H9 (cell line): Measurements from ENCODE around the gene CPNE2. TPM values are rescaled to one million over a fixed set of nuclear protein-coding genes. Genes with fewer than 3 reads are reported as not detected.

Experiments used
- DNase-seq: peaks from one replicate; pipeline ENCODE4 v3.0.0-alpha.2; 2017
- H2AFZ ChIP-seq: one replicate; pipeline ENCODE4 v1.6.1; 2013; ENCODE audit warnings: mild to moderate bottlenecking, low read length, control low read depth, moderate library complexity
- H2AK5ac ChIP-seq: 2 replicates; pipeline ENCODE4 v1.6.1; 2013; ENCODE audit warnings: low read length, control low read depth, mixed read lengths; ENCODE audit not compliant: insufficient read length
- H2BK120ac ChIP-seq: one replicate; pipeline ENCODE4 v1.6.1; 2013; ENCODE audit warnings: low read depth, mild to moderate bottlenecking, low read length, control low read depth, inconsistent platforms; ENCODE audit not compliant: poor library complexity, severe bottlenecking
- H2BK12ac ChIP-seq: 2 replicates; pipeline ENCODE4 v1.6.1; 2013; ENCODE audit warnings: low read length, control low read depth, mixed read lengths, low read depth; ENCODE audit not compliant: insufficient read length
- H2BK15ac ChIP-seq: 2 replicates; pipeline ENCODE4 v1.6.1; 2013; ENCODE audit warnings: low read depth, low read length, control low read depth
- H2BK20ac ChIP-seq: one replicate; pipeline ENCODE4 v1.6.1; 2013; ENCODE audit warnings: low read depth, mild to moderate bottlenecking, low read length, control low read depth, inconsistent platforms; ENCODE audit not compliant: poor library complexity, severe bottlenecking
- H2BK5ac ChIP-seq: 2 replicates; pipeline ENCODE4 v1.6.1; 2013; ENCODE audit warnings: low read length, control low read depth, mixed read lengths; ENCODE audit not compliant: insufficient read length
- H3K14ac ChIP-seq: 2 replicates; pipeline ENCODE4 v1.6.1; 2013; ENCODE audit warnings: low read length, control low read depth; ENCODE audit not compliant: insufficient read depth
- H3K18ac ChIP-seq: 2 replicates; pipeline ENCODE4 v1.6.1; 2013; ENCODE audit warnings: low read depth, mild to moderate bottlenecking, mixed read lengths, low read length, control low read depth; ENCODE audit not compliant: insufficient read length
- H3K23ac ChIP-seq: 2 replicates; pipeline ENCODE4 v1.6.1; 2013; ENCODE audit warnings: low read length, control low read depth, mixed read lengths, low read depth; ENCODE audit not compliant: insufficient read length
- H3K23me2 ChIP-seq: 2 replicates; pipeline ENCODE4 v1.6.1; 2013; ENCODE audit warnings: low read depth, mild to moderate bottlenecking, mixed read lengths, low read length, control low read depth; ENCODE audit not compliant: insufficient read length, poor library complexity, severe bottlenecking
- H3K27ac ChIP-seq: 2 replicates; pipeline ENCODE4 v1.5.1; 2013; ENCODE audit warnings: low read length, control low read depth, mixed read lengths, low read depth; ENCODE audit not compliant: insufficient read length
- H3K27me3 ChIP-seq: 2 replicates; pipeline ENCODE4 v1.6.1; 2013; ENCODE audit warnings: low read length, control low read depth, inconsistent platforms; ENCODE audit not compliant: insufficient read depth
- H3K4ac ChIP-seq: 2 replicates; pipeline ENCODE4 v1.6.1; 2013; ENCODE audit warnings: low read depth, mild to moderate bottlenecking, control low read depth, inconsistent platforms, low read length, moderate library complexity
- H3K4me1 ChIP-seq: 2 replicates; pipeline ENCODE4 v1.6.1; 2013; ENCODE audit warnings: low read length, control low read depth, inconsistent platforms; ENCODE audit not compliant: insufficient read depth
- H3K4me2 ChIP-seq: 2 replicates; pipeline ENCODE4 v1.6.1; 2013; ENCODE audit warnings: low read length, control low read depth, mixed read lengths; ENCODE audit not compliant: insufficient read length, insufficient read depth
- H3K56ac ChIP-seq: 2 replicates; pipeline ENCODE4 v1.6.1; 2013; ENCODE audit warnings: low read depth, mild to moderate bottlenecking, mixed read lengths, low read length, control low read depth; ENCODE audit not compliant: insufficient read length
- H3K79me1 ChIP-seq: 2 replicates; pipeline ENCODE4 v1.6.1; 2013; ENCODE audit warnings: low read depth, mild to moderate bottlenecking, moderate library complexity, low read length, control low read depth, inconsistent platforms; ENCODE audit not compliant: insufficient read depth, poor library complexity, severe bottlenecking
- H3K79me2 ChIP-seq: 2 replicates; pipeline ENCODE4 v1.6.1; 2013; ENCODE audit warnings: low read length, control low read depth, inconsistent platforms; ENCODE audit not compliant: insufficient read depth
- H3K9ac ChIP-seq: 2 replicates; pipeline ENCODE4 v1.6.1; 2013; ENCODE audit warnings: low read length, control low read depth, mixed read lengths; ENCODE audit not compliant: insufficient read length; ENCODE audit errors: extremely low read depth
- H3K9me3 ChIP-seq: one replicate; pipeline ENCODE4 v1.6.1; 2013; ENCODE audit warnings: low read depth, low read length, inconsistent platforms; ENCODE audit not compliant: control insufficient read depth
- H3T11ph ChIP-seq: one replicate; pipeline ENCODE4 v1.6.1; 2013; ENCODE audit warnings: mild to moderate bottlenecking, low read length, control low read depth, inconsistent platforms
- H4K20me1 ChIP-seq: one replicate; pipeline ENCODE4 v1.6.1; 2013; ENCODE audit not compliant: control insufficient read depth, insufficient read length, insufficient read depth
- H4K5ac ChIP-seq: 2 replicates; pipeline ENCODE4 v1.6.1; 2013; ENCODE audit warnings: low read depth, mild to moderate bottlenecking, mixed read lengths, low read length, control low read depth; ENCODE audit not compliant: insufficient read length
- H4K8ac ChIP-seq: replicated peaks from 2 replicates; pipeline ENCODE4 v1.6.1; 2013; ENCODE audit warnings: low read length, control low read depth, mixed read lengths, low read depth; ENCODE audit not compliant: insufficient read length
- H4K91ac ChIP-seq: 2 replicates; pipeline ENCODE4 v1.6.1; 2013; ENCODE audit warnings: low read depth, mild to moderate bottlenecking, moderate library complexity, mixed read lengths, low read length, control low read depth; ENCODE audit not compliant: insufficient read length
- H3K27ac Mint-ChIP-seq, 3 experiments: 2 replicates in 2 of 3; 3 replicates in 1 of 3; pipeline ENCODE4 v1.8.0; 2020 to 2021; ENCODE audit warnings: mixed read lengths in 3 of 3, mild to moderate bottlenecking in 1 of 3, moderate library complexity in 1 of 3
- H3K27me3 Mint-ChIP-seq: 2 replicates; pipeline ENCODE4 v1.8.0; 2021; ENCODE audit warnings: low read depth, mild to moderate bottlenecking, moderate library complexity, mixed read lengths
- H3K36me3 Mint-ChIP-seq, 3 experiments: 2 replicates in 2 of 3; 3 replicates in 1 of 3; pipeline ENCODE4 v1.8.0; 2020 to 2021; ENCODE audit warnings: low read depth in 3 of 3, mixed read lengths in 3 of 3; ENCODE audit not compliant: insufficient read depth in 1 of 3
- H3K4me1 Mint-ChIP-seq, 2 experiments: 2 replicates each; pipeline ENCODE4 v1.8.0; 2020; ENCODE audit warnings: mixed read lengths in 2 of 2
- H3K4me3 Mint-ChIP-seq, 2 experiments: 2 replicates in 1 of 2; 3 replicates in 1 of 2; pipeline ENCODE4 v1.8.0; 2020 to 2021; ENCODE audit warnings: mild to moderate bottlenecking in 2 of 2, mixed read lengths in 2 of 2, moderate library complexity in 1 of 2
- H3K9me3 Mint-ChIP-seq, 2 experiments: 2 replicates in 1 of 2; 3 replicates in 1 of 2; pipeline ENCODE4 v1.8.0; 2020; ENCODE audit warnings: mild to moderate bottlenecking in 2 of 2, mixed read lengths in 2 of 2, moderate library complexity in 1 of 2
- WGBS: extraction: QIAGEN DNeasy Blood & Tissue Kit; methylation state at CpG from one replicate; pipeline ENCODE4 v1.1.7; 2013; ENCODE audit warnings: missing lambda C conversion rate, low lambda C conversion rate, mixed read lengths; ENCODE audit not compliant: insufficient read length; ENCODE audit errors: extremely low coverage; 5-methylcytosine and 5-hydroxymethylcytosine counted together
- total RNA-seq: library from RNA; stranded (reverse); gene quantifications from 2 replicates; pipeline ENCODE4 v1.2.1, GENCODE V29; 2021
- TF ChIP-seq, protein P1 (sequence below): fragments of 200-600 bp; sonication (generic); conservative IDR thresholded peaks from 3 replicates; pipeline ENCODE4 v1.8.0; 2021; ENCODE audit warnings: antibody characterized with exemption, mild to moderate bottlenecking

CPNE2 gene
- total RNA-seq, 1 experiment from 2014 or later = 8.0 TPM

GRCh38 chr16:57118461-57119084, 26.2 kb downstream of the CPNE2 start:
- H2BK5ac ChIP-seq = no peak overlapping the region
- Mint-ChIP-seq H3K4me3 (no peak overlapping the region), H3K27me3 (peaks cover 1% of the 10 kb centered on the region; the same call in 1 of the 2 replicates), H3K27ac (no peak overlapping the region), H3K4me1 (peaks cover 11 to 21% of the 10 kb centered on the region in 2 experiments), H3K36me3 (peaks cover 0 to 5% (median 4%) of the 10 kb centered on the region in 3 experiments; a peak in 3 of 7 replicates), H3K9me3 (no peaks in the 10 kb centered on the region)
- no peak overlapping the region for H3K4me2 ChIP-seq
- H3K56ac ChIP-seq = no peak overlapping the region
- no peak overlapping the region for H3K14ac ChIP-seq
- no peak overlapping the region for H3K9ac ChIP-seq
- no peak overlapping the region for H2BK20ac ChIP-seq
- H2AK5ac ChIP-seq = no peak overlapping the region
- H3K18ac ChIP-seq = no peak overlapping the region
- H2BK15ac ChIP-seq = no peak overlapping the region
- no peaks in the 10 kb centered on the region for H3K79me1 ChIP-seq
- no peak overlapping the region for H2BK12ac ChIP-seq
- H4K5ac ChIP-seq = no peak overlapping the region
- H3T11ph ChIP-seq = no peak overlapping the region
- no peak overlapping the region for H4K8ac ChIP-seq
- no peaks in the 10 kb centered on the region for H3K9me3 ChIP-seq
- no peak overlapping the region for H3K4ac ChIP-seq
- no peaks in the 10 kb centered on the region for H3K27me3 ChIP-seq
- H2BK120ac ChIP-seq = no peak overlapping the region
- no peak overlapping the region for H3K23ac ChIP-seq
- no peak overlapping the region for H2AFZ ChIP-seq
- no CpG with 5 or more reads among the region's 2 CpGs for WGBS
- H4K91ac ChIP-seq = no peak overlapping the region
- H4K20me1 ChIP-seq = no peaks in the 10 kb centered on the region
- peaks cover 6% of the 10 kb centered on the region for H3K4me1 ChIP-seq
- H3K27ac ChIP-seq = no peak overlapping the region
- DNase-seq = no peak
- H3K23me2 ChIP-seq = no peaks in the 10 kb centered on the region
- no peaks in the 10 kb centered on the region for H3K79me2 ChIP-seq
- TF ChIP-seq, protein P1, sequence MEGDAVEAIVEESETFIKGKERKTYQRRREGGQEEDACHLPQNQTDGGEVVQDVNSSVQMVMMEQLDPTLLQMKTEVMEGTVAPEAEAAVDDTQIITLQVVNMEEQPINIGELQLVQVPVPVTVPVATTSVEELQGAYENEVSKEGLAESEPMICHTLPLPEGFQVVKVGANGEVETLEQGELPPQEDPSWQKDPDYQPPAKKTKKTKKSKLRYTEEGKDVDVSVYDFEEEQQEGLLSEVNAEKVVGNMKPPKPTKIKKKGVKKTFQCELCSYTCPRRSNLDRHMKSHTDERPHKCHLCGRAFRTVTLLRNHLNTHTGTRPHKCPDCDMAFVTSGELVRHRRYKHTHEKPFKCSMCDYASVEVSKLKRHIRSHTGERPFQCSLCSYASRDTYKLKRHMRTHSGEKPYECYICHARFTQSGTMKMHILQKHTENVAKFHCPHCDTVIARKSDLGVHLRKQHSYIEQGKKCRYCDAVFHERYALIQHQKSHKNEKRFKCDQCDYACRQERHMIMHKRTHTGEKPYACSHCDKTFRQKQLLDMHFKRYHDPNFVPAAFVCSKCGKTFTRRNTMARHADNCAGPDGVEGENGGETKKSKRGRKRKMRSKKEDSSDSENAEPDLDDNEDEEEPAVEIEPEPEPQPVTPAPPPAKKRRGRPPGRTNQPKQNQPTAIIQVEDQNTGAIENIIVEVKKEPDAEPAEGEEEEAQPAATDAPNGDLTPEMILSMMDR = no peak
